Panc1 (cell line): Measurements from ENCODE around the gene COG2. TPM values are rescaled to one million over a fixed set of nuclear protein-coding genes. Genes with fewer than 3 reads are reported as not detected.

Experiments used
- ATAC-seq: fragments of 200-7000 bp; cut with Tn5 transposase; 2 replicates; pipeline ENCODE4 v1.9.1; 2020; ENCODE audit warnings: mild to moderate bottlenecking, moderate library complexity
- BruUV-seq: library from RNA; stranded (reverse); fragments of 400-500 nt; replicated peaks from 2 replicates; lab custom pipeline; 2021; lab: Mats Ljungman, UMichigan
- CTCF ChIA-PET: fragments of 300-600 bp; sonication (Branson Sonifier 250); formaldehyde crosslinking; loops from one replicate; lab custom pipeline; 2022; ENCODE audit warnings: antibody characterized with exemption; lab: Charles Lee
- POLR2A ChIA-PET: fragments of 300-600 bp; sonication (Branson Sonifier 250); formaldehyde crosslinking; loops from one replicate; lab custom pipeline; 2022; ENCODE audit warnings: antibody characterized with exemption; lab: Charles Lee
- DNase-seq: peaks from one replicate; pipeline ENCODE4 v3.0.0-alpha.2; 2010; ENCODE audit warnings: low read depth, low spot score
- H3K27ac ChIP-seq: 2 replicates; pipeline ENCODE4 v1.5.1; 2011; ENCODE audit warnings: mild to moderate bottlenecking, low read length, inconsistent platforms
- H3K27me3 ChIP-seq: fragments of 200-500 bp; sonication (Bioruptor generic); 2 replicates; pipeline ENCODE4 v1.6.0; 2014; ENCODE audit warnings: low read length, inconsistent platforms; ENCODE audit not compliant: control insufficient read depth, insufficient read depth
- H3K36me3 ChIP-seq: fragments of 200-500 bp; sonication (Bioruptor generic); 2 replicates; pipeline ENCODE4 v1.5.1; 2014; ENCODE audit warnings: inconsistent platforms, mild to moderate bottlenecking, low read length, moderate library complexity; ENCODE audit not compliant: control insufficient read depth, insufficient read depth
- H3K4me1 ChIP-seq: 2 replicates; pipeline ENCODE4 v1.5.1; 2011; ENCODE audit warnings: inconsistent platforms, mild to moderate bottlenecking, low read length, moderate library complexity; ENCODE audit not compliant: control insufficient read depth, insufficient read depth
- H3K4me3 ChIP-seq, 2 experiments: 2 replicates each; pipeline ENCODE4 v1.5.1; 2011 to 2012; ENCODE audit warnings: low read depth in 2 of 2, low read length in 2 of 2, mild to moderate bottlenecking in 2 of 2, inconsistent platforms in 1 of 2, moderate library complexity in 1 of 2
- H3K9me3 ChIP-seq: fragments of 200-500 bp; sonication (Bioruptor generic); 2 replicates; pipeline ENCODE4 v1.5.1; 2014; ENCODE audit warnings: low read depth, mild to moderate bottlenecking, inconsistent platforms, low read length, moderate library complexity; ENCODE audit not compliant: control insufficient read depth, insufficient read depth
- CTCF ChIP-seq: fragments of 450-650 bp; IDR thresholded peaks from 2 replicates; pipeline ENCODE4 v1.5.1; 2017; ENCODE audit warnings: mild to moderate bottlenecking
- POLR2AphosphoS5 ChIP-seq: IDR thresholded peaks from 2 replicates; pipeline ENCODE4 v1.6.1; 2012; ENCODE audit warnings: mild to moderate bottlenecking, low read depth, low read length, moderate library complexity
- SIN3A ChIP-seq: IDR thresholded peaks from 2 replicates; pipeline ENCODE4 v1.6.1; 2012; ENCODE audit warnings: low read depth, mild to moderate bottlenecking, low read length, moderate library complexity, borderline replicate concordance; ENCODE audit not compliant: insufficient read depth
- TCF7L2 ChIP-seq: IDR thresholded peaks from 2 replicates; pipeline ENCODE4 v1.6.1; 2011; ENCODE audit warnings: mild to moderate bottlenecking, low read depth, low read length, inconsistent platforms
- in situ Hi-C: cut with HindIII; loops from 2 replicates; pipeline ENCODE4 v1.10.0; 2016; ENCODE audit warnings: low sequenced_read_pairs, low pct_unique_long_range_greater_than_20kb
- intact Hi-C: fragments of 100-400 bp; cut with micrococcal nuclease; formaldehyde crosslinking; loops from one replicate; pipeline ENCODE4 v1.10.0; 2022; ENCODE audit not compliant: unreplicated experiment
- total RNA-seq: library from RNA; stranded (reverse); gene quantifications from one replicate; pipeline ENCODE4 v1.2.1, GENCODE V29; 2021; ENCODE audit not compliant: unreplicated experiment
- TF ChIP-seq, protein P1 (sequence below), 2 experiments: IDR thresholded peaks; 2 replicates each; pipeline ENCODE4 v1.6.1; 2011 to 2012; ENCODE audit warnings: low read depth in 2 of 2, control low read depth in 1 of 2, low read length in 1 of 2, mild to moderate bottlenecking in 1 of 2, moderate library complexity in 1 of 2; ENCODE audit not compliant: insufficient read depth in 1 of 2

Gene COG2
- total RNA-seq, 1 experiment from 2014 or later = 20.5 TPM

DNA sequence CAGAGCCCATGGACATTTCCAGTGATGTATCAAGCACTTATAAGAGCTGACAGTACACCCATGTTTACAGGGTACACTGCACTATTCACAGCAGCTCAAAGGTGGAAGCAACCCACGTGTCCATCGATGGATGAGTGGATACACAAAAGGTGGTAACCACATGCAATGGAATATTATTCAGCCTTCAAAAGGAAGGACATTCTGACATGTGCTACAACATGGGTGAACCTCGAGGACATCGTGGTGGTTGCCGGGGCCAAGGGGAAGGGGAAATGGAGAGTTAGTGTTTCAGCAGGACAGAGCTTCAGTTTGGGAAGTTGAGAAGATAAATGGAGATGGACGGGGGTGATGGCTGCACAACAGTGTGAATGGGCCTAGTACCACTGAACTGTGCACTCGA is 62.5 kb downstream of the COG2 start:
- no peak overlapping the region for H3K4me3 ChIP-seq
- TF ChIP-seq SIN3A (no peak), POLR2AphosphoS5 (no peak), CTCF (no peak), TCF7L2 (no peak)
- TF ChIP-seq, protein P1, sequence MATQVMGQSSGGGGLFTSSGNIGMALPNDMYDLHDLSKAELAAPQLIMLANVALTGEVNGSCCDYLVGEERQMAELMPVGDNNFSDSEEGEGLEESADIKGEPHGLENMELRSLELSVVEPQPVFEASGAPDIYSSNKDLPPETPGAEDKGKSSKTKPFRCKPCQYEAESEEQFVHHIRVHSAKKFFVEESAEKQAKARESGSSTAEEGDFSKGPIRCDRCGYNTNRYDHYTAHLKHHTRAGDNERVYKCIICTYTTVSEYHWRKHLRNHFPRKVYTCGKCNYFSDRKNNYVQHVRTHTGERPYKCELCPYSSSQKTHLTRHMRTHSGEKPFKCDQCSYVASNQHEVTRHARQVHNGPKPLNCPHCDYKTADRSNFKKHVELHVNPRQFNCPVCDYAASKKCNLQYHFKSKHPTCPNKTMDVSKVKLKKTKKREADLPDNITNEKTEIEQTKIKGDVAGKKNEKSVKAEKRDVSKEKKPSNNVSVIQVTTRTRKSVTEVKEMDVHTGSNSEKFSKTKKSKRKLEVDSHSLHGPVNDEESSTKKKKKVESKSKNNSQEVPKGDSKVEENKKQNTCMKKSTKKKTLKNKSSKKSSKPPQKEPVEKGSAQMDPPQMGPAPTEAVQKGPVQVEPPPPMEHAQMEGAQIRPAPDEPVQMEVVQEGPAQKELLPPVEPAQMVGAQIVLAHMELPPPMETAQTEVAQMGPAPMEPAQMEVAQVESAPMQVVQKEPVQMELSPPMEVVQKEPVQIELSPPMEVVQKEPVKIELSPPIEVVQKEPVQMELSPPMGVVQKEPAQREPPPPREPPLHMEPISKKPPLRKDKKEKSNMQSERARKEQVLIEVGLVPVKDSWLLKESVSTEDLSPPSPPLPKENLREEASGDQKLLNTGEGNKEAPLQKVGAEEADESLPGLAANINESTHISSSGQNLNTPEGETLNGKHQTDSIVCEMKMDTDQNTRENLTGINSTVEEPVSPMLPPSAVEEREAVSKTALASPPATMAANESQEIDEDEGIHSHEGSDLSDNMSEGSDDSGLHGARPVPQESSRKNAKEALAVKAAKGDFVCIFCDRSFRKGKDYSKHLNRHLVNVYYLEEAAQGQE (IDR thresholded peaks at IDR 0.05; ENCODE audit: insufficient read depth in 1 of 2, low read depth in 2 of 2, low read length in 1 of 2) = no peak
- H3K4me1 ChIP-seq = no peaks in the 10 kb centered on the region
- ATAC-seq (no peak), DNase-seq (no peak)
- in situ Hi-C loops = no loop called here
- ChIA-PET POLR2A (no interaction called here), CTCF (no interaction called here)
- H3K9me3 ChIP-seq = no peaks in the 10 kb centered on the region
- peaks cover under 1% of the 10 kb centered on the region; the same call in 1 of the 2 replicates for H3K27me3 ChIP-seq
- H3K36me3 ChIP-seq = no peaks in the 10 kb centered on the region
- H3K27ac ChIP-seq = no peak overlapping the region
- intact Hi-C loops = no loop called here
- BruUV-seq = no TSS peak

DNA sequence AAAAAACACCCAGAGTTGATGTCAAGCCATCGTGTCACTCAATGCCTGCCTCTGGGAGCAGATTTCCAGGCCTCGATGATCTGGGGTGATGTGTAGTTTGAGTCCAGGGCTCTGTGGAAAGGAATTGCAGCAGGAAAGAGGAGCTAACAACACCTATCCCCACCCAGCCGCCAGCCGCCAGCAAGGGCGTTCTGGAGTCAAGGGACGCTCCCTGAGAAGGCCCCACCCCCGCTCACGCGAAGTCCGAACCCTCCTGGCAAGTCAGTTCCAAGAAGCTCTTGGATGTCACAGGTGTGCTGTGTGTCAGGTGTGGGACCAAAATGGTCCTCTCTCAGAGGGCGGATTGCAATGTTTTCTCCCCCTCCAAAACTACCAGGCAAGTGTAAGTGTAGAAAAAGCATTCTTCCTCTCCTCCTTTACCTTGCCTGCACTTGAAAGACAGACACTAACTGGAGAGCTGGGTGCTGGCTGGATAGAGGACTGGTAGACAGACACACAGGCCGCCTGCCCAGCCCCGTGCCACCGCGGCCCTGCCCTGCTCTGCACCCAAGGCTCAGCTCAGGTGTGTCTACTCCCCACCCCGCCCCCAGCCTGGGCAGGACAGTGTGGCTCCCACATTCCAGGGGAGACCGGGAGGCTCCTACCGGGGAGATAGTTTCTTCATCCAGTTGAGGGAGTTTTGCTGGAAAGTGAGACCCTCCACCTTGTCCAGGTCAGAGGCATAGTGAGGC is 63.2 kb downstream of the COG2 start:
- ChIA-PET CTCF (no interaction called here), POLR2A (no interaction called here)
- intact Hi-C loops (no loop called here), in situ Hi-C loops (no loop called here)
- no peaks in the 10 kb centered on the region for H3K27me3 ChIP-seq
- no peak overlapping the region for H3K27ac ChIP-seq
- H3K4me3 ChIP-seq = no peak overlapping the region
- DNase-seq = no peak
- no peaks in the 10 kb centered on the region for H3K4me1 ChIP-seq
- H3K36me3 ChIP-seq = no peaks in the 10 kb centered on the region
- no peak for ATAC-seq
- BruUV-seq = no TSS peak
- no peaks in the 10 kb centered on the region for H3K9me3 ChIP-seq
- no peak for TF ChIP-seq SIN3A
- TF ChIP-seq CTCF = no peak
- no peak for TF ChIP-seq POLR2AphosphoS5
- TF ChIP-seq, protein P1 (IDR thresholded peaks at IDR 0.05; ENCODE audit: insufficient read depth in 1 of 2, low read depth in 2 of 2, low read length in 1 of 2) = no peak
- no peak for TF ChIP-seq TCF7L2
